ENCODE results near the gene NPBWR2. TPM values are rescaled to one million over a fixed set of nuclear protein-coding genes. Genes with fewer than 3 reads are reported as not detected.

Gene NPBWR2
- total RNA-seq, 1 experiment from 2014 or later, result not detected

DNA sequence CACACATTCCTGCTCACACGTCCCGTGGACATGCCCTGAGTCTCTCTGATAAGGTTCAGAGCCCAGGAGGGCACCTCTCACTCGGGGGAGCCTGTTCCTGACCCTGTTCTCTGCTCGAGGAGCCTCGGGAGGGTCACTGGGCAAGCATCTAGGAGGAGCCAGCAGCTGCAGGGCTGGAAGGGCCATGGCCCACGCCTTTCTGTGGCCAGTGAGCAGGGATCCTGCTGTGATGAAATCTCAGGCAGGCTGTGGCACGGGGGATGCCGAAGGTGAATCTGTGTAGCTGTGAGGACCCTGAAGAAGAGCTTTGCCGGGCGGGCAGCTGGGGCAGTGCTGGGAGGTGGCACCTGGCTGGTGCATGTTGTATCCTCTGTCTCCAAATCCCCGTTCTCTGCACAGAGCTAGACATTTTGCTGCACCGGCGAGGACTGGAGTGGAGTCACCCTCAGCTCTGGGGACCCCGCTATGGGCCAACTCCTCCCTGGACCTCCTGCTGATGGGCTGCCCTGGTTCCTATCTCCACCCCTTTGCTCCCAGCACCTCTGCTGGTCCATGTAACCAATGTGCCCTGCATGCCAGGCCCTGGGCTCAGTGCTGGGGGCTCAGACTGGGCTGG lies 7.1 kb upstream of the NPBWR2 start:
- no peaks in the 10 kb centered on the region for H3K4me1 ChIP-seq (ENCODE audit: control insufficient read depth in 1 of 2, insufficient read depth in 2 of 2, low read length in 2 of 2)
- no peaks in the 10 kb centered on the region for H3K9me2 ChIP-seq (ENCODE audit: insufficient read depth)
- no peaks in the 10 kb centered on the region for H3K9me3 ChIP-seq (ENCODE audit: control insufficient read depth in 1 of 2, insufficient read depth in 1 of 2, low read depth in 1 of 2, low read length in 2 of 2)
- no peak for DNase-seq (ENCODE audit: low read depth, low spot score)
- H4K20me1 ChIP-seq (ENCODE audit: insufficient read depth), result no peaks in the 10 kb centered on the region
- no peak overlapping the region for H3K4me2 ChIP-seq (ENCODE audit: low read length)
- TF ChIP-seq CEBPB (IDR thresholded peaks at IDR 0.05; ENCODE audit: low read depth), result no peak
- no peak for TF ChIP-seq ZNF274 (IDR thresholded peaks at IDR 0.05; ENCODE audit: low read depth, low read length)
- TF ChIP-seq EGR1 (IDR thresholded peaks at IDR 0.05; ENCODE audit: low read depth), result no peak
- TF ChIP-seq JUND (IDR thresholded peaks at IDR 0.05), result no peak
- no peak for TF ChIP-seq POLR2AphosphoS5 (IDR thresholded peaks at IDR 0.05; ENCODE audit: low read depth, low read length)
- TF ChIP-seq, protein P1, sequence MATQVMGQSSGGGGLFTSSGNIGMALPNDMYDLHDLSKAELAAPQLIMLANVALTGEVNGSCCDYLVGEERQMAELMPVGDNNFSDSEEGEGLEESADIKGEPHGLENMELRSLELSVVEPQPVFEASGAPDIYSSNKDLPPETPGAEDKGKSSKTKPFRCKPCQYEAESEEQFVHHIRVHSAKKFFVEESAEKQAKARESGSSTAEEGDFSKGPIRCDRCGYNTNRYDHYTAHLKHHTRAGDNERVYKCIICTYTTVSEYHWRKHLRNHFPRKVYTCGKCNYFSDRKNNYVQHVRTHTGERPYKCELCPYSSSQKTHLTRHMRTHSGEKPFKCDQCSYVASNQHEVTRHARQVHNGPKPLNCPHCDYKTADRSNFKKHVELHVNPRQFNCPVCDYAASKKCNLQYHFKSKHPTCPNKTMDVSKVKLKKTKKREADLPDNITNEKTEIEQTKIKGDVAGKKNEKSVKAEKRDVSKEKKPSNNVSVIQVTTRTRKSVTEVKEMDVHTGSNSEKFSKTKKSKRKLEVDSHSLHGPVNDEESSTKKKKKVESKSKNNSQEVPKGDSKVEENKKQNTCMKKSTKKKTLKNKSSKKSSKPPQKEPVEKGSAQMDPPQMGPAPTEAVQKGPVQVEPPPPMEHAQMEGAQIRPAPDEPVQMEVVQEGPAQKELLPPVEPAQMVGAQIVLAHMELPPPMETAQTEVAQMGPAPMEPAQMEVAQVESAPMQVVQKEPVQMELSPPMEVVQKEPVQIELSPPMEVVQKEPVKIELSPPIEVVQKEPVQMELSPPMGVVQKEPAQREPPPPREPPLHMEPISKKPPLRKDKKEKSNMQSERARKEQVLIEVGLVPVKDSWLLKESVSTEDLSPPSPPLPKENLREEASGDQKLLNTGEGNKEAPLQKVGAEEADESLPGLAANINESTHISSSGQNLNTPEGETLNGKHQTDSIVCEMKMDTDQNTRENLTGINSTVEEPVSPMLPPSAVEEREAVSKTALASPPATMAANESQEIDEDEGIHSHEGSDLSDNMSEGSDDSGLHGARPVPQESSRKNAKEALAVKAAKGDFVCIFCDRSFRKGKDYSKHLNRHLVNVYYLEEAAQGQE (IDR thresholded peaks at IDR 0.05; ENCODE audit: low read depth), result no peak
- no peak for TF ChIP-seq TCF7L2 (IDR thresholded peaks at IDR 0.05; ENCODE audit: borderline replicate concordance, extremely low read depth, insufficient read depth, insufficient read length)
- no peak for TF ChIP-seq RAD21 (IDR thresholded peaks at IDR 0.05; ENCODE audit: low read depth)
- no peak for TF ChIP-seq POLR2A (IDR thresholded peaks at IDR 0.05; ENCODE audit: borderline replicate concordance, extremely low read depth, insufficient read depth, insufficient read length)
- no peak for TF ChIP-seq EZH2phosphoT487 (IDR thresholded peaks at IDR 0.05; ENCODE audit: borderline replicate concordance)
- TF ChIP-seq YY1 (IDR thresholded peaks at IDR 0.05; ENCODE audit: extremely low read depth, insufficient replicate concordance, low read depth, low read length), result no peak
- no peak for TF ChIP-seq SRF (IDR thresholded peaks at IDR 0.05; ENCODE audit: low read depth)
- no peak overlapping the region for H3K27ac ChIP-seq (ENCODE audit: low read depth, low read length)
- no peak for ATAC-seq
- no peak overlapping the region for H3K4me3 ChIP-seq (replicated peaks in 1 of 2; ENCODE audit: low read depth in 1 of 2, low read length in 2 of 2)
- H3K79me2 ChIP-seq (ENCODE audit: insufficient read depth, low read length), result no peaks in the 10 kb centered on the region
- no TSS peak for BruUV-seq (replicated peaks)
- CTCF ChIA-PET, result no interaction called here
- RAD21 ChIA-PET (ENCODE audit: low non-redundant PET in 1 of 2, low total read pairs in 2 of 2, uncharacterized antibody in 2 of 2, unreplicated experiment in 2 of 2), result no interaction called here
- H3K27me3 ChIP-seq (ENCODE audit: insufficient read depth, low read length), result no peaks in the 10 kb centered on the region
- H2AFZ ChIP-seq (ENCODE audit: low read depth, low read length, poor library complexity, severe bottlenecking), result no peak overlapping the region
- H3K9ac ChIP-seq (ENCODE audit: low read length), result no peak overlapping the region
- H3K36me3 ChIP-seq (ENCODE audit: control insufficient read depth in 1 of 2, insufficient read depth in 2 of 2, low read length in 2 of 2), result no peaks in the 10 kb centered on the region
- intact Hi-C loops (cut with micrococcal nuclease), result no loop called here
- POLR2A ChIA-PET, result no interaction called here
